Neural cell (in vitro differentiated cells): Measurements from ENCODE around the gene DAPK2.
"Not testable (repeated sequence)": the region's sequence is repeated elsewhere in the genome, so short reads cannot be mapped to it uniquely, and the experiment has no call there.

Experiments
- CTCF ChIP-seq: fragments of 450-650 bp; IDR thresholded peaks from 2 replicates; pipeline ENCODE4 v1.5.1; 2014; ENCODE audit warnings: antibody characterized with exemption, mild to moderate bottlenecking, moderate library complexity; ENCODE audit not compliant: poor library complexity, severe bottlenecking
- EP300 ChIP-seq: fragments of 450-650 bp; conservative IDR thresholded peaks from 2 replicates; pipeline ENCODE4 v1.6.1; 2014; ENCODE audit warnings: antibody characterized with exemption, mild to moderate bottlenecking, moderate library complexity; ENCODE audit not compliant: poor library complexity, severe bottlenecking
- EZH2 ChIP-seq: fragments of 200-600, 300-800 bp; shearing (Covaris generic), sonication (generic); IDR thresholded peaks from 2 replicates; pipeline ENCODE4 v1.6.1; 2014; ENCODE audit warnings: antibody characterized with exemption, low read length, borderline replicate concordance, mild to moderate bottlenecking; ENCODE audit not compliant: insufficient read depth, poor library complexity, severe bottlenecking
- MXI1 ChIP-seq: fragments of 450-650 bp; conservative IDR thresholded peaks from 2 replicates; pipeline ENCODE4 v1.6.1; 2014; ENCODE audit warnings: antibody characterized with exemption, mild to moderate bottlenecking; ENCODE audit not compliant: poor library complexity, severe bottlenecking
- POLR2AphosphoS5 ChIP-seq: IDR thresholded peaks from 2 replicates; pipeline ENCODE4 v1.6.1; 2012
- RAD21 ChIP-seq: fragments of 450-650 bp; conservative IDR thresholded peaks from 2 replicates; pipeline ENCODE4 v1.6.1; 2014; ENCODE audit warnings: antibody characterized with exemption, mild to moderate bottlenecking, moderate library complexity
- REST ChIP-seq: IDR thresholded peaks from 2 replicates; pipeline ENCODE4 v1.6.1; 2012; ENCODE audit warnings: borderline replicate concordance
- SMC3 ChIP-seq: fragments of 450-650 bp; conservative IDR thresholded peaks from 2 replicates; pipeline ENCODE4 v1.6.1; 2014; ENCODE audit warnings: antibody characterized with exemption, mild to moderate bottlenecking, moderate library complexity; ENCODE audit not compliant: poor library complexity
- TAF1 ChIP-seq: IDR thresholded peaks from 2 replicates; pipeline ENCODE4 v1.6.1; 2012; ENCODE audit warnings: low read depth

- not testable (repeated sequence) for TF ChIP-seq EZH2, POLR2AphosphoS5, MXI1, REST, CTCF, EP300, SMC3, RAD21, TAF1
Measured at GRCh38 chr15:63962947-63963721, 83.2 kb downstream of the DAPK2 start.
